K562 (cell line): ENCODE results near the gene RAPGEF5. TPM values are rescaled to one million over a fixed set of nuclear protein-coding genes. Genes with fewer than 3 reads are reported as not detected.

Source experiments
- CTBP1 ChIP-seq: fragments of 450-650 bp; IDR thresholded peaks from 2 replicates; pipeline ENCODE4 v1.6.1; 2016; ENCODE audit warnings: borderline replicate concordance
- HOXB6 ChIP-seq: fragments of 250-450 bp; sonication (Bioruptor Pico); IDR thresholded peaks from 2 replicates; pipeline ENCODE4 v1.5.1; 2022; ENCODE audit warnings: mild to moderate bottlenecking, borderline replicate concordance
- MEF2D ChIP-seq: conservative IDR thresholded peaks from 2 replicates; pipeline ENCODE4 v1.6.1; 2016; ENCODE audit warnings: low read depth, missing genetic modification characterization, missing compliant biosample characterization
- NEUROD1 ChIP-seq: fragments of 150-350 bp; IDR thresholded peaks from 2 replicates; pipeline ENCODE4 v1.6.1; 2014; ENCODE audit warnings: borderline replicate concordance, low read length, low read depth; ENCODE audit not compliant: partially characterized antibody
- NFRKB ChIP-seq: fragments of 450-650 bp; IDR thresholded peaks from 2 replicates; pipeline ENCODE4 v1.6.1; 2016; ENCODE audit warnings: low read depth
- PHF21A ChIP-seq: fragments of 450-650 bp; IDR thresholded peaks from 2 replicates; pipeline ENCODE4 v1.6.1; 2017; ENCODE audit warnings: low read depth, borderline replicate concordance
- SAFB ChIP-seq: fragments of 200-400 bp; formaldehyde crosslinking; IDR thresholded peaks from 2 replicates; pipeline ENCODE4 v1.6.1; 2017; ENCODE audit warnings: low read depth, low read length, borderline replicate concordance
- ZNF717 ChIP-seq: fragments of 250-450 bp; sonication (Bioruptor Pico); IDR thresholded peaks from 2 replicates; pipeline ENCODE4 v1.5.0; 2021
- polyA plus RNA-seq, 8 experiments: library from polyadenylated mRNA; depleted of rRNA in 4 of 8; stranded (reverse) in 5 of 8; unstranded in 3 of 8; fragments of >200 nt; fragmentation: Nextera tagmentation in 2 of 8; fragmentation: Illumina TruSeq in 1 of 8; extraction: Ambion mirVana in 2 of 8; extraction: Trizol in 1 of 8; gene quantifications; 2 replicates each; pipeline versions ENCODE4 v1.2.1 to v1.2.3, GENCODE V29; 2011 to 2014; ENCODE audit warnings: inconsistent platforms in 1 of 8, missing spikeins in 1 of 8
- total RNA-seq, 7 experiments: library from RNA; depleted of rRNA in 6 of 7; stranded (reverse); fragments of >200 nt in 6 of 7; fragmentation: Illumina TruSeq in 2 of 7; extraction: Trizol in 2 of 7; gene quantifications; 2 replicates each; pipeline versions ENCODE4 v1.2.1 to v1.2.3, GENCODE V29; 2011 to 2021; ENCODE audit warnings: low replicate concordance in 1 of 7
- TF ChIP-seq, protein P1 (sequence below): fragments of 450-650 bp; formaldehyde crosslinking; IDR thresholded peaks from 2 replicates; pipeline ENCODE4 v1.4.0; 2020; ENCODE audit warnings: mild to moderate bottlenecking, mixed read lengths
- TF ChIP-seq, protein P2 (sequence below), 2 experiments: fragments of 450-650 bp; conservative IDR thresholded peaks; 2 replicates each; pipeline ENCODE4 v1.6.1; 2017; ENCODE audit warnings: mild to moderate bottlenecking in 2 of 2, moderate library complexity in 2 of 2

The RAPGEF5 gene
- total and polyA plus RNA-seq, 9 of the 15 experiments (the other 6 are each of a cell fraction or from before 2014, with no cell fraction given): 0.39 to 2.0 (median 1.1) TPM

DNA sequence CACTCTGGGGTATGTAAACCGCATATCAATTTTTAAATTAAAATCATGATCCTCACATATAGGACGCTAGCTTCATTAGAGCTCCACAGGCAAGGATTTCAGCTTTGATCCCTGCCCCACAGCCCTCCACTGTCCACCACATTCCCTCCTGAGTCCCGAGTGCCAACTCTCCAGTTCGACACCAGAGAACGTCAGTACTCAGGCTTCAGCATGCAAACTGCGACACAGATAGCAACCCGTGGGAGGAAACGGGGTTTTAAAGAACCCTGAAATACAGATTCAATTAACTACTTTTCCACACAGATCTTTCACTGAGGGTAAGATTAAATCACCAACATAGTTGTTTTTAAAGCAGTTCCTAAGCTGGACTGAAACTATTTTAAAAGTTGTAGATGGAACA is 26.1 kb downstream of the RAPGEF5 start (continued):
- TF ChIP-seq, protein P1, sequence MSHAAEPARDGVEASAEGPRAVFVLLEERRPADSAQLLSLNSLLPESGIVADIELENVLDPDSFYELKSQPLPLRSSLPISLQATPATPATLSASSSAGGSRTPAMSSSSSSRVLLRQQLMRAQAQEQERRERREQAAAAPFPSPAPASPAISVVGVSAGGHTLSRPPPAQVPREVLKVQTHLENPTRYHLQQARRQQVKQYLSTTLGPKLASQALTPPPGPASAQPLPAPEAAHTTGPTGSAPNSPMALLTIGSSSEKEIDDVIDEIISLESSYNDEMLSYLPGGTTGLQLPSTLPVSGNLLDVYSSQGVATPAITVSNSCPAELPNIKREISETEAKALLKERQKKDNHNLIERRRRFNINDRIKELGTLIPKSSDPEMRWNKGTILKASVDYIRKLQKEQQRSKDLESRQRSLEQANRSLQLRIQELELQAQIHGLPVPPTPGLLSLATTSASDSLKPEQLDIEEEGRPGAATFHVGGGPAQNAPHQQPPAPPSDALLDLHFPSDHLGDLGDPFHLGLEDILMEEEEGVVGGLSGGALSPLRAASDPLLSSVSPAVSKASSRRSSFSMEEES (CRISPR knock-in tag): no peak
- no peak for TF ChIP-seq HOXB6
- TF ChIP-seq PHF21A: no peak
- no peak for TF ChIP-seq MEF2D (tag)
- TF ChIP-seq CTBP1: no peak
- TF ChIP-seq SAFB: no peak
- TF ChIP-seq, protein P2, sequence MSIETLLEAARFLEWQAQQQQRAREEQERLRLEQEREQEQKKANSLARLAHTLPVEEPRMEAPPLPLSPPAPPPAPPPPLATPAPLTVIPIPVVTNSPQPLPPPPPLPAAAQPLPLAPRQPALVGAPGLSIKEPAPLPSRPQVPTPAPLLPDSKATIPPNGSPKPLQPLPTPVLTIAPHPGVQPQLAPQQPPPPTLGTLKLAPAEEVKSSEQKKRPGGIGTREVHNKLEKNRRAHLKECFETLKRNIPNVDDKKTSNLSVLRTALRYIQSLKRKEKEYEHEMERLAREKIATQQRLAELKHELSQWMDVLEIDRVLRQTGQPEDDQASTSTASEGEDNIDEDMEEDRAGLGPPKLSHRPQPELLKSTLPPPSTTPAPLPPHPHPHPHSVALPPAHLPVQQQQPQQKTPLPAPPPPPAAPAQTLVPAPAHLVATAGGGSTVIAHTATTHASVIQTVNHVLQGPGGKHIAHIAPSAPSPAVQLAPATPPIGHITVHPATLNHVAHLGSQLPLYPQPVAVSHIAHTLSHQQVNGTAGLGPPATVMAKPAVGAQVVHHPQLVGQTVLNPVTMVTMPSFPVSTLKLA (conservative IDR thresholded peaks at IDR 0.05): no peak
- TF ChIP-seq ZNF717 (CRISPR knock-in tag): no peak
- no peak for TF ChIP-seq NFRKB
- no peak for TF ChIP-seq NEUROD1
